GM18867 (cell line): ENCODE data around the gene PIAS1.
"Not testable (repeated sequence)": the region's sequence is repeated elsewhere in the genome, so short reads cannot be mapped to it uniquely, and the experiment has no call there.

ENCODE experiments used
- ATAC-seq: cut with Tn5 transposase; IDR thresholded peaks from one replicate; pipeline ENCODE4 v1.9.1; 2021; ENCODE audit warnings: mild to moderate bottlenecking, moderate library complexity; ENCODE audit not compliant: unreplicated experiment

Gene PIAS1

DNA sequence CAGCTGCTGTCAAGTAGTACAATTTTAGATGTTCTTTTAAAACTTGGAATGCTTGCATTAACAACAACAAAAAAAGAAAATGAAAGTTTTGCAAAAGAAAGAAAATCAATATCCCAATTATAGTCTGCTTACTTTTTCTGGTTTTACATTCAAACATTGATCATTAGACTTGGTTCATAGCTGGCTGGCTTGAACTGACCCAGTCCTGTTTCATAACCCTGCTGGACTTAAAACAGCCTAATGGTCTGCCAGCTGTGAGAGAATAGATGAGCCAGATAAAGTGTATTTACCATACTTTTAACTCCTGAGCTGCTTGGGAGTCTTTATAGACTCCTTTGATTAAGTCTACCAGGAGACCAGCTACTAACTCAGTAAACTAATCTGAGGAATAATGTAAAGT lies 59.2 kb downstream of the PIAS1 start:
- no peak for ATAC-seq

DNA sequence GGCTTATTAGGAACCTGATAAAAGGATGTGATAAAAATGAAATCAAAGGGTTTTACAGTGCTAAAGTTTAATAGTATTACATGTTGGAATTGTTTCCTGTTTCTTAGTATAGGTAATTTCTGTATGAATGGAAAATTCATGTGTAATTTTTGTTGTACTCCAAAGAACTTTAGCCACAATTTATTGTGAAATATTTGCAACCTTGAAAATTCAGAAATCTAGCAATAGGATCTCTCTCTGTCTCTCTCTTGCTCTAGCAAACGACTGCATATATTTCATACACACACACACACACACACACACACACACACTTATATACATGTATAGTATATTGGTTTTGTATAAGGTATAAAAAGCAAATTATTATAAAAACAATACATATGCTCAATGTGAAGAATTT lies 59.6 kb downstream of the PIAS1 start:
- ATAC-seq = no peak

- ATAC-seq = no peak
These were observed 60.2 kb downstream of the PIAS1 start for GRCh38 chr15:68114356-68114755.

DNA sequence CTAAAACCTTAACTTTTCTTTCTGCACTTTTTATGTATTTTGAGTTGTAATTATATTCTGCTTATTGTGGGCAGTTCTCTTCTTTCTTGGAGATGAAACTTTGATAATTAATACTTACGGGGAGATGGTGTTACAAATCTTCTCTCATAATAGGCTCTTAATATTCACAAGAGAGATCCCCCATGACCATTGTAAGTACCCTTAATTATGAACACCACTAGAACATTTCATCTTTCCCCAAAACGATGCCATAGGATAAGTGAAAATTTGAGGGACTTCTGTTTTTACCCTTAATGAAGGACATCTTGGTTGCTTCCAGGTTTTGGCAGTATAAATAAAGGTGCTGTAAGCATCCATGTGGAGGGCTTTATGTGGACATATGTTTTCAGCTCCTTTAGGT lies 60.7 kb downstream of the PIAS1 start:
- ATAC-seq = no peak

- ATAC-seq = no peak
These were observed 70.6 kb downstream of the PIAS1 start for GRCh38 chr15:68124700-68125099.

DNA sequence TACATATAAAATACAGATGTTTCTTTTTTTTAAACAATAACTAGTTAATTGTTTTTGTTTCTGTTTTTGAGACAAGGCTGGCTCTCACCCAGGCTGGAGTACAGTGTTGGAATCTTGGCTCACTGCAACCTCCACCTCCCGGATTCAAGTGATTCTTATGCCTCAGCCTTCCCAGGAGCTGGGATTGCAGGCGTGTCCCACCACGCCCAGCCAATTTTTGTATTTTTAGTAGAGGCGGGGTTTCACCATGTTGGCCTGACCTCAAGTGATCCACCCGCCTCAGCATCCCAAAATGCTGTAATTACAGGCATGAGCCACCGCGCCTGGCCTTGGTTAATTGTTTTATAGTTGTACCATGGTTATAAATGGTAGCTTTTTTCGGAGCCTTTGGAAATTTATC lies 72.3 kb downstream of the PIAS1 start:
- ATAC-seq = no peak

- ATAC-seq = no peak
These were observed 75.0 kb downstream of the PIAS1 start for GRCh38 chr15:68129072-68129471.

- ATAC-seq = no peak
These were observed 76.7 kb downstream of the PIAS1 start for GRCh38 chr15:68130851-68131250.

DNA sequence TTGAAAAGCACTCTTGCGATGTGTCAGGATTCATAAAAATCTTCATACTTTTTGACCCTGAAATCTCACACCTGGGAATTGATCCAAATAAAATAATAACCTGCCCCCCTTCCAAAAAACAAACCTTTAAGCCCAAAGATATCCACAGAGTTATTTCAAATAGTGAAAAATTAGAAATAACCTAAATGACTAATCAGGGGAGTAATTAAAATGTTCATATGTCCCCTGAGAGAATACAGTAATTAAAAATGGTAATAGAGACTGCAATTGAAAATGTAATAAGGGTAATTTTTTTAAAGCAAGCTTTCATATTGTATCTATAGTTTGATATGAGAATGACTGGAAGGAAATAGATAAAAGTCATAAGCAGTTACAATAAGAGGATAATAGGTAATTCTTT lies 83.0 kb downstream of the PIAS1 start:
- no peak for ATAC-seq

- no peak for ATAC-seq
These were observed 89.0 kb downstream of the PIAS1 start for GRCh38 chr15:68143129-68143528.

- no peak for ATAC-seq
These were observed 89.7 kb downstream of the PIAS1 start for GRCh38 chr15:68143785-68144184.

- ATAC-seq = no peak
These were observed 91.6 kb downstream of the PIAS1 start for GRCh38 chr15:68145706-68146105.

DNA sequence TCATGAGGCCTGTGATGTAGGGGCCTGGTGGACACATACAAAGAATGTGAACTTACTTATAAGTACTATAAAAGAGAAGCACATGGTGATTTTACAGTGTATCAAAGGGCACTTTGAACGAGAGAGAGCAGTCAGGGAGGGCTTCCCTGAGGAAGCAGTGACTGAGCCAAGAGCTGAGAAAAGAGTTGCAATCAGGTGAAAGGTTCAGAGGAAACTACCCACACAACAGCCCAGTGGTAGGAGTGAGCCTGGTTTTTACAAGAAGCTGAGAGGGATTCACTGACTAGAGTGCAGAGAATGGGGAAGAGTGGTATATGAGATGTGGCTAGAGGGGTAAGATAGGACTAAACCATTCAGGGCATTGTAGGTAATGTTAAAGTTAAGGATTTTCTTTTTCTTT lies 93.9 kb downstream of the PIAS1 start:
- no peak for ATAC-seq

GRCh38 chr15:68149059-68149458 lies 94.9 kb downstream of the PIAS1 start:
- ATAC-seq = no peak

DNA sequence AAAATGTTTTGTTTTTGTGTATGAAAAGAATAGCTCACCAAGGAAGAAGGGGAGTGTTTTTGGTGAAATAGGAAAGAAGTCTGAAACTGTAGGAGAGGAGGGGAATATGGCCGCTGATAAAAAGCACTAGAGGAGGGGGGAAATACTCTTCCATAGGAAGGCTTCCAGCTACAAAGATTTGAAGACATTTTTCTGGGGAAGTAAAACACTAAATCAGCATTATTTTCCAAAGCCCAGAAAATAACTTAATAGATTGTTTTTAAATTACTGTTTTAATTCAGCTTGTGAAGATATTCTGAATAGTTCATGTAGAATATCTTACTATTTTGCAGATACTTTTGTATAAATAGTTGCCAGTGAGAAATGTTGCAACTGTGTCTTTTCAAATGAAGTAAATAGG lies 96.1 kb downstream of the PIAS1 start:
- no peak for ATAC-seq

DNA sequence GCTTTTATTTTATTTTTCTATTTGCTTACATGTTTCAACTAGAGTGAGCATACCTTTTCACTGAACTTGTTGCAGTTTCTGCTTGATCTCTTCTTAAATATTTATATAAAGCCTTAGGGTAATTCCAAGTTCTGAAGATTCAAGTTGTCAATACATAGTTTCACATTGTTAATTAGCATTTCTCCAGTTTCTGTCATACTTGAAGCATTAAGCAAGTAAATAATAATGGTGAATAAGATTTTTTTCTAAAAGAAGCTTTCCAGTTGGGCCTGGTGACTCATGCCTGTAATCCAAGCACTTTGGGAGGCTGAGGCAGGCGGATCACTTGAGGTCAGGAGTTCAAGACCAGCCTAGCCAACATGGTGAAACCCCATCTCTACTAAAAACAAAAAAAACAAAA lies 97.2 kb downstream of the PIAS1 start:
- no peak for ATAC-seq

DNA sequence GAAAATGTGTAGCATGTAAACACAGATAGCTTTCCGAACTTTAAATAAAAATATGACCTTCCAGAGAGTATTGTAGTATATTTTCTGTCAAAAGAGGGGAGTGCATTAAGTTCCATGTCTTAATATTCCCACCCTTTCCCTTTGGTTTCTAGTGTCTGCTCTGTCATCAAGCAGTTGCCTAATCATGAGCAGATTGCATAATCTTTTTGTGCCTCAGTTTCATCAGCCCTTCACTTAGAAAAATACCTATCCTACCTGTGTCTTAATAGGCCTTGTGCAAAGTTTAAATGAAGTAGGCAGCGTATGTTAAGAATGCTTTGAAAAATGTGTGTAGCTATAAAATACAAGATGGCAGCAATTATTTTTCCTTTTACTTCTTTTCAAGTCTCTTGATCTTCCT lies 98.2 kb downstream of the PIAS1 start:
- ATAC-seq = no peak

GRCh38 chr15:68154923-68155559 lies 100.9 kb downstream of the PIAS1 start:
- ATAC-seq = no peak

GRCh38 chr15:68157074-68157473 lies 103.0 kb downstream of the PIAS1 start:
- ATAC-seq = no peak

- ATAC-seq = no peak
These were observed 104.0 kb downstream of the PIAS1 start for GRCh38 chr15:68158046-68158628.

- no peak for ATAC-seq
These were observed 109.1 kb downstream of the PIAS1 start for GRCh38 chr15:68163191-68163590.

- ATAC-seq = no peak
These were observed 112.7 kb downstream of the PIAS1 start for GRCh38 chr15:68166847-68167246.

GRCh38 chr15:68172037-68172436 lies 117.9 kb downstream of the PIAS1 start:
- ATAC-seq = not testable (repeated sequence)
